GM19468 (cell line): ENCODE data around the gene CDC73.
A peak's percentile ranks its signal among the peaks of the same experiment; 100 is the strongest.

Source experiments
- ATAC-seq: cut with Tn5 transposase; IDR thresholded peaks from one replicate; pipeline ENCODE4 v1.9.1; 2021; ENCODE audit warnings: mild to moderate bottlenecking, moderate library complexity, moderate number of reproducible peaks; ENCODE audit not compliant: unreplicated experiment; ENCODE audit errors: extremely low read depth

CDC73 gene

DNA sequence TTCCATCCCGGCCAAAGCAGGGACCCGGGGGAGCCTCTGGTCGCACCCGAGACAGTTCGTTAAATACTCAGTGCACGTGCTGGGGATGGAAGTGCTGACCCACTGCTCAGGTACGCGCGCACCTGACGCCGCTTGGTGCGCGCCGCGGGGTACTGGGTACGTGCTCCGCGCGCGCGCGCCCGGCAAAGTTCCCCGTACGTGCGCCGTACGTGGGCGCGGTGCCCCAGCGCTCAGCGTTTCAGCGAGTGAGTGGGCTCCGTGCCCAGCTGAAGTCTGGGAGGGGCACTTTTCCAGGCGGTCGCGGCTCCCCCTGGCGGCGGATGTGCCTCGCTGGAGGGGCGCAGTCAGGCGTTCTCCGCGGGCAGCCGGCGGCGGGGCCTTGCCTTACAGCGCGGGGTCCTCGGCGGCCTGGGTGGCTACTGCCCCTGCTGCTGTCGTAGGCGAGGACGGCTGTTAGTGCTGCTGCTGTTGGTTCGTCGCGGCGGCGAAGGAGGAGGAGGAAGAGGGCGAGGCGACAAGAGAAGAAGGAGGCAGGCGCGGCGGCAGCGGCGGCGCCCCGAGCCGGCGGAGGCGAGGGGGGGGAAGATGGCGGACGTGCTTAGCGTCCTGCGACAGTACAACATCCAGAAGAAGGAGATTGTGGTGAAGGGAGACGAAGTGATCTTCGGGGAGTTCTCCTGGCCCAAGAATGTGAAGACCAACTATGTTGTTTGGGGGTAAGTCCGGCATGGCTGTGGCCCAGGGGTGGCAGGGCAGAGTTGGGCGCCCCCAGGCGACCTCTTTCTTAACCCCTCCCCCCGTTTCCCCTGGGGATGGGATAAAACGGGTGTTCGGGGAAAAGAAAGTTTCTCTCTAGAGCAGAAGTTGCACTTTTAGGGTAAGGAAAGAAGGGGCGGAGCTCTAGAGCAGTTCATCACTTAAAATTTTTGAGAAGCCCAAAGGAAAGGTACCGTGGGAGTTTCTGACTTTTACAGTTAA, at the start of gene CDC73:
TSS of gene CDC73 (plus strand) at position 416 of the 978 bp plus-strand sequence. CDS start at position 586, 170 bp downstream.
- ATAC-seq, result peak; percentile 93

DNA sequence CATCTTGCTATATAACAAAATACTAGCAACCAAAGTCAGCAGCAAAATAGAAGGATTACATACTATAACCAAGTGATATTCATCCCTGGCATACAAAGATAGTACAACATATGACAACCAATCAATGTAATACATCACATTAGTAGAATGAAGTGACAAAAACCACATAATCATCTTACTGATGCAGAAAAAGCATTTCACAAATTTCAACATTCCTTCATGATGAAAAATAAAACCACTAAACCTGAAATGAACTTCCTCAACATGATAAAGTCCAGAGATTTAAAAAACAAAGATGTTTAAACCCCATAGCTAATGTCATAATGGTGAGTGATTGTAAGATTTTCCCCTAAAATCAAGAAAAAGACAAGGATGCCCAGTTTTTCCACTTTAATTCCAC, 43.8 kb upstream of the CDC73 start:
- ATAC-seq, result no peak

DNA sequence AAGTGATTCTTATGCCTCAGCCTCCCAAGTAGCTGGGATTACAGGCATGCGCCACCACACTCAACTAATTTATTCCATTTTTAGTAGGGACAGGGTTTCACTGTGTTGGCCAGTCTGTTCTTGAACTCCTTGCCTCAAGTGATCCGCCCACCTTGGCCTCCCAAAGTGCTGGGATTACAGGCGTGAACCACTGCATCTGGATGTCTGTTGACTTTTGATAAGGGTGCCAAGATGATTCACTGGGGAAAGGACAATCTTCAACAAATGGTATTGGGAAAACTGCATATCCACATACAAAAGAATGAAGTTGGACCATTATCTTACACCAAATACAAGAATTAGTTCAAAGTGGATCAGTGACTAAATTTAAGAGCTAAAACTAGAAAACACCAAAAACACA, 42.6 kb upstream of the CDC73 start:
- no peak for ATAC-seq

DNA sequence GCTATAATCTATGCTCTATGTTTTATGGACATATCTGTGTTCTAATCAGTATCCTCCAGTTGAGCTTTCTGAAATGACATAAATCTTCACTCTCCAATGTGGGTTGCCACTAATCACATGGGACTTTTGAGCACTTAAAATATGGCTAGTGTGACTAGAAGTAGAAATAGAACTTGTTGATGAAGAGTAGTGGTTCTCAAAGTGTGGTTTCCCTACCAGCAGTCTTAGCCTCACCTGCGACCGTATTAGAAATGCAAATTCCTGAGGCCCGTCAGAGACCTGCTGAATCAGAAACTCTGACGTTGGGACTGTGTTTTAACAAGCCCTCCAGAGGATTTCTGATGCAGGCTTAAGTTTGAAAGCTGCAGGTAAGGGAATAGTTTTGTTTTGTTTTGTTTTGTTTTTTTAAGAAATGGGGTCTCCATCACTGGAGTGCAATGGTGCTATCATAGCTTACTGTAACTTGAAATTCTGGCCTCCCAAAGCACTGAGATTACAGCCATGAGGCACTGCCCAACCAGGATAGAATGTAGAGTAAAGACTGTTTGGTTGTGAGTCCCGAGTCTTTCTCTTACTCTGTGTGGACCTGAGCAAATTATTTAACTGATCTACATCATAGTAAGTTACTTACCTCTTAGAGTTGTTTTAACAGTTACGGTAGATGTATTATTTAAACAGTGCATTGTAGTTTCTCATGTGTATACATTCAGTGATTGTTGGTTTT, 38.3 kb upstream of the CDC73 start:
- peak; percentile 88 for ATAC-seq

DNA sequence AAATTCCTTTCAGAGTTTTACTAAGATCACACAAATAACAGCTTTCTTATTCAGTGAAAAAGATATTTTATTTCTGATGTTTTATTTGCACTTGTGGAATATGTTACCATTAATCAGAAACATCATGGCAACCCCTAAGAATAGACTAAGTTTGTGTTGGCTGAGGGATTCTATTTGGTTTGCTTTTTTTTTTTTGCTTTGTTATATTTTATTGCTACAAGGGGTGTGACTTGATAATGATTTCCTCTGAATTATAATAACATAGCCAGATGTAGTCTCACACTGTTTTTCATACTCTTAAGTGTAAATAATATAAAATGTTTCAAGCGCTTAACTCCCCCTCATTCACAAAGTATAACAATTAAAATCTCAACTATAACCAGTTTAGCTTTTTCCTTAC, 36.6 kb upstream of the CDC73 start:
- no peak for ATAC-seq

DNA sequence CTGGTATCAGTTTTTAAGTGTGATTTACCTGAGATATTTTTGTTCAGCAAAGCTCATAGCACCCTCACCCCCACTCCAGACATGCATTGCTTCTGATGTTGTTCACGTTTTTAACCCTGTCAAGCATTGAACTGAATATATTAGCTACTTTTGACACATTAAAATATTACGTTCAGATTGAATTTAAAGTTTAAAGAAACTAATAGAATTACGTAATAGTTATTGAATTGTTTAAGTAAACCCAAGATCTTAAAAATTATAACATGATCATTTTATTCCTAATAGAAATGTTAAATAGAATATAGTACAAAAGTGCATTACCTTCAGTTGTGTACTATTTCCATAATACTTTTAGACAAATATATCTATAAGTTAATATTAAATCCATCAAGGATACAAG, 35.5 kb upstream of the CDC73 start:
- ATAC-seq, result no peak

DNA sequence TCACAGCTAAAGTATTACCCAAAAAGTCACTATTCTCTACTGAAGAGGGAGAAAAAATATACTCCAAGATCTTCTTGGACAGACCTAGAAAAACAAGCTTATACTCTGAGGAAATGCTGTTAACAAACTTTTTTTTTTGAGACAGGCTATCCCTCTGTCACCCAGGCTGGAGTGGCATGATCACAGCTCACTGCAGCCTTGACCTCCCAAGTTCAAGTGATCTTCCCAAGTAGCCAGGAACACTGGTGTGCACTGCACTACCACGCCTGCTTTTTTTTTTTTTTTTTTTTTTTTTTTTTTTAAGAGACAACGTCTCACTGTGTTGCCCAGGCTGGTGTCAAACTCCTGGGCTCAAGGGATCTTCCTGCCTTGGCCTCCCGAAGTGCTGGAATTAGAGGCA, 33.9 kb upstream of the CDC73 start:
- no peak for ATAC-seq

DNA sequence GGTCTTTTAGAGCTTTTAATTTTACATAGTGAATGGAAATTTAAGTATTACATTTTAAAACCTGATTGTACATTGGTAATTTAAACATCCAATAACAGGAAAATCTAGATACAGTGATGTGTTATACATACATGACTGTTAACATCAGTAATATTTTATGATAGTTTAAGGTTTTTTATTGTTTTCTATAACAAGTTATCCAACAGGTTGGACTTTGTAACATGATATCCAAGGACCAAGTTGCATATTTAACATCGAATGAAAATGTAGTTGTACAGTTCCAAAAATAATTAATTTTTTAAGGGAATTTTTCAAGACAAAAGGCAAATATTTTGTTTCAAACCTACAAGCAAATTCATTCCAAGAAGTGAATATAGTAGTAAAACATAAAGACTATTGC, 31.0 kb upstream of the CDC73 start:
- no peak for ATAC-seq

DNA sequence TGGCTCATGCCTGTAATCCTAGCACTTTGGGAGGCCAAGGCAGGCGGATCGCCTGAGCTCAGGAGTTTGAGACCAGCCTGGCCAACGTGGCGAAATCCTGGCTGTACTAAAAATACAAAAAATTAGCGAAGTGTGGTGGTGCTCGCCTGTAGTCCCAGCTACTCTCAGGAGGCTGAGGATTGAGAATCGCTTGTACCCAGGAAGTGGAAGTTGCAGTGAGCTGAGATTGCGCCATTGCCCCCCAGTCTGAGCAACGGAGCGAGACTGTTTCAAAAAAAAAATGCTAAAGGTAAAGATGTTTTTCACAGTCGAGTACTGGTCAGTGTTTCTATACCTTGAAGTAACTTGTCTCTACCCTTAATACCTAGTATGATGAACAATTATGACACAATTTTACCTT, 27.7 kb upstream of the CDC73 start:
- ATAC-seq, result no peak

DNA sequence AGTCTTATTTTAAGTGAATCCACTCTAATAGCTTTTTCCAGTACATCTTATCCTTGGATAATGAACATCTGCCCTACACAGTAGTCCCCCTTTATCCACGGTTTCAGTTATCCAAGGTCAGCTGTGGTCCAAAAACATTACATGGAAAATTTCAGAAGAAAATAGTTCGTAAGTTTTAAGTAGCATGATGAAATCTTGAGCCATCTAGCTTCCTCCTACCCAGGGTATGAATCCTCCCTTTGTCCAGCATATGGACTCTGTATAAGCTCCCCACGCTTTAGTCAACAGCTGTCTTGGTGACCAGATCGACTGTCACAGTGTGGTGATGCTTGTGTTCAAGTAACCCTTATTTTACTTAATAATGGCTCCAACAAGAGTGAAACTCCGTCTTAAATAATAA, 19.2 kb upstream of the CDC73 start:
- no peak for ATAC-seq

DNA sequence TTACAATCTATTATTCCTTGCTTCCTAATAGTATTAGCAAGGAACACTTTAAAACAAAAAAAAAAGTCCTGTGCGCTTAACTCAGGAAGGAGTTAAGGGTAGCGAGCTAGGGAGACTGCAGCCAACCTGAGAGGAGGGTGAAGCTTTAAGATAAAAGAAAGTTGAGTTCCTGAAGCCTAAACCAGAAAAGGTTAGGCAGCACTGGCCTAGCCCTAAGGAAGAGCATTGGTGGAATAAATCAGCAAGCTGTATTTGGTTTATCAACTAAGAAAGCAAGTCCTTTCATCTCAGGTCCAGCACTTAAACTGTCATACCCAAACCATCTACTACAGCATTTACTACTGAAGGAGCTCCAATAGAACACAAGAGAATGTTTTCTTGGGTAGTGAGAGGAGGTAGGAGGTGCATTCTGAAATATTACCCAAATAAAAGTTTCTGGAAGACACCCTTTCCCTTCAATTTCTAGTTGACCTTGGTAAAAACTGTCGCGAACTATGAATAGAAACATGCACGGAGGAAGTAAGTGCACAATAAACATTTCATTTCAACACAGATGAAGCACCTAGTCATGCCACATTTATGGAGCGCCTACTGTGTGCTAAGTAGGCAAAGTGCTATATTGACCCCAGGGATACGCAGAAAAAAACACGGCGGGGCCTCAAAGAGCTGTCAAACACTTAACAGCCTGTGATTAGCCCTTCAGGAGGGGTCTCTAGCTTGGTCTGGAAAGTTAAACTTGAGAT, 17.9 kb upstream of the CDC73 start:
- ATAC-seq, result no peak

DNA sequence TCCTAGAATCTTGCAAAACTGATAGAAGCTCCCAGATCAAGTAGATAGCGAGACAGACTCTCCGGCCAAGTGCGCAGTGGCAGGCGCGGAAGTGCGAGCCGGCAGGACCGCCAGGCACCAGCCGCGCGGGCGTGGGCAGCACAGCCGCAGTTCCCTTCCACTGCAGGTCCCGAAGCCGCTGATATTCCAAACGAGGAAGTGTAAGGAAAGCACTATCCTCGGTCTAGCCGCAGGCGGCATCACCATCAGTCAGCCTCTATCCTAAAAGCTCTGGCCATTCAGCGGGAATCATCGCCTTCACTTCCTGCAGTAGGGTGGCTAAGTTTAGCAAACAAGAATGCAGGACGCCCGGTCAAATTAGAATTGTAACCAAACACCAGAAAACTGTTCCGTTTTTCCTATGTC, 17.3 kb upstream of the CDC73 start:
- no peak for ATAC-seq

DNA sequence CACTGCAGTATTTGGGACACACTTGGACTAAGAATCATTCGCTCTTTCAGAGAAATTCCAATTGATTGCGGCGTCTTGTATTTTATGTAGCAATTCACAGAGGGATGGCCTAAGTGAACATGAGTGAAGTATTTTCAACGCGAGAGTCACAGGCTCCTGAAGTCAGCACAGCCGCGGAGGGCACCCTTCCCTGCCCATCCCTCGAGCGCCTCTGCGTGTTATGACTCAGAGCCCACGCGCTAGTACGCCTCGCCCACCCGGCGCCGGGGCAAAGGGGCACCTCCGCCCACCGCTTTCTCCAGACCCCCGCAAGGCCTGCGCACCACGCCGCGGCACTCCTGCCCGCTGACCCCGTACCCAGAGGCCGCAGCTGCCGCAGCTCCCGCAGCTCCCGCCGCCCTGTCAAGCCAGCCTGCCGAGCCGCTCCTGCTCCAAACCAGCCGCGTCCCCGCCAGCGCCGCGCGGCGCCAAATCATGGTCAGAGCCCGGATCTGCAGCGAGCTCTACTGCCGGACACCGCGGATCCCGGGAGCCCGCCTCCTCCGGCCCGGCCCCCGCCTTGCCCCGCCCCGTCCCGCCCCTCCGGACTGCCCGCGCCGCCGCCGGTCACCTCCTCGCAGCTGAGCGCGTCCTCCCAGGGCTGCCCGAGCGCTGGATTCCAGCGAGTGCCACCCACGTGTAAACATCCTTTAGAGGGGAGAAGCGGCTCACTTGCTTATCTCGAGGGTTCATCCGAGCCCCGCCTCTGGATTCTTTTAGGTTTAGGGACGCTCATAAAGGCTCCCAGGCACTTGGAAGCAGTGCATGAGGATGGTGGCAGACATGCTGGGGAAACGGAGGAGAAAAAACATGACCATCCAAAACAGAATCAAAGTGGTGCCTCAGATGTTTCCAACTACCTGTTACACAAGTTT, 16.7 kb upstream of the CDC73 start, which contains the start of gene GLRX2:
TSS of gene GLRX2 (minus strand) at position 508 of the 914 bp plus-strand sequence. CDS start at position 476, 32 bp downstream.
- peak; percentile 74 for ATAC-seq

DNA sequence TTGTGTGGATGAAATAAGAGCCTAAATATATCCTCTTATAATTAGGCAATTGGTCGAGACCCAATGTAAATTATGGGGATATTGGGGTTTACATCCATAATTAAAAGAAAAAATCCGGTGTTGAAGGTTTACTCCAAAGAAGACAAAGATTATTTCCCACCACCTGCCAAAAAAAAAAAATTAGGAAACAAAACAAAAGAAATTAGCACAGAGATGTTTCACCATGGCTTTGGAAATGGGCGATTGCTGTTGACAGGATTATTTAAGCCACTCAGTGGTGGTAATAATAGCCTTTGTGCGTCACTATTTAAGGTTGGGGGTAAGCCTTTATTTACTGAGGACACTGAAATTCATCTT, 16.0 kb upstream of the CDC73 start:
- no peak for ATAC-seq

DNA sequence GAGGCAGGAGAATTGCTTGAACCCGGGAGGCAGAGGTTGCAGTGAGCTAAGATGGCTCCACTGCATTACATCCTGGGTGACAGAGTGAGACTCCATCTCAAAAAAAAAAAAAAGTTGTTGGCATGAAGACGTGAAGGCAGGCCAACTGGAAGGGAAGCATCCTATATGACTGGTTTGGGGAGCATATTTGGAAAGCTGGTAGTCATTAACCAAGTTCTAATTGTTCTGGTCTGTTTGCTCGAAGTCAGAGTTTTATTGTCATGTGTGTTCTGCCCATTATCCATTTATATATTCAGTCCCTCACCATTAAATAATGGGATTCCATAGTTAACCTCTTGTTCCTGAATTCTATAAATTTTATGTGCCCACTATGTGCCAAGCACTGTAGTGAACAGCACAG, 13.4 kb upstream of the CDC73 start:
- ATAC-seq, result no peak

DNA sequence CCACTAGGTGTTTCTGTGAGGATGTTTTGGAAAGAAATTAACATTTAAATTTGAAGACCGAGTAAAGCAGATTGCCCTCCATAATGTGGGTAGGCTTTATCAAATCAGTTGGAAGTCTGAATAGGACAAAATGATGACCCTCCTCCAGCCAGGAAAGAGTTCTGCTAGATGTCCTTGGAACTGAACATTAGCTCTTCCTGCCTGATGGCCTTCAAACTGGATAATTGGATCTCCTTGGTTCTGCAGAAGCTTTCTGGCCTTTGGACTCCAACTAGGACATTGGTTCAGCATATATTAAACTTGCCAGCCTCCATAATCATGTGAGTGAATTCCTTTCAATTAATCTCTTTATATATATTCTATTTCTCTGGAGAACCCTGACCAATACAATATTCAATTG, 12.2 kb upstream of the CDC73 start:
- no peak for ATAC-seq

DNA sequence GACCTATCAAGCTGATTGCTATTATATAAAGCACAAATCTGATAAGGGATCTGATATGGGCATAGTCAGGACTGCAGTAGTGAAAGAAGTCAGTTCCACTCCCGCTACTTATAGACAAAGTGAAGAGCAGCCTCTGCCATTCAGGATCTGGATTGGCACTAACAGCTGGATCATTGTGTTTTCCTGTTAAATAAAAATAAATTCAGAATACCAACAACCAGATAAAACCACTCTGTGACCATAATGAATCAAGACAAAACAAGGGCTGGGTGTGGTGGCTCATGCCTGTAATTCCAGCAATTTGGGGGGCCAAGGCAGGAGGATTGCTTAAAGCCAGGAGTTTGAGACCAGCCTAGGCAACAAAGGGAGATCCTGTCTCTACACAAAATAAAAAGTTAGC, 11.6 kb upstream of the CDC73 start:
- no peak for ATAC-seq

DNA sequence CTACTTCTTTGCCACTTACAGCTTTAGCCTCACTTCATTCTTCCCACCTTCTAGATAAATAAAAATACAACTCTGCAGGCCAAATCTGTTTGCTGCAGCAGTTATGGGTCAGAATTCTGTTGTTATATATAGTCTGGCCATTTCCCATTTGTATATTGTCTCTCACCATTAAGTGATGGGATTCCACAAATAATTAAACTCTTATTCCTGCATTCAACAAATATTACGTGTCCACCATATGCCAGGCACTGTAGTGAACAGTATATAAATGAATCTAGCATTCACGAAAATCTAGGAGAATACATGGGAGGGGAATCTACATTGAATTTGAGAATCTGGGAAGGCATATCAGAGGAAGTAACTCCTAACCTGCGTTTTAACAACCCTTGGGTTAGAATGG, 11.0 kb upstream of the CDC73 start:
- ATAC-seq, result no peak

DNA sequence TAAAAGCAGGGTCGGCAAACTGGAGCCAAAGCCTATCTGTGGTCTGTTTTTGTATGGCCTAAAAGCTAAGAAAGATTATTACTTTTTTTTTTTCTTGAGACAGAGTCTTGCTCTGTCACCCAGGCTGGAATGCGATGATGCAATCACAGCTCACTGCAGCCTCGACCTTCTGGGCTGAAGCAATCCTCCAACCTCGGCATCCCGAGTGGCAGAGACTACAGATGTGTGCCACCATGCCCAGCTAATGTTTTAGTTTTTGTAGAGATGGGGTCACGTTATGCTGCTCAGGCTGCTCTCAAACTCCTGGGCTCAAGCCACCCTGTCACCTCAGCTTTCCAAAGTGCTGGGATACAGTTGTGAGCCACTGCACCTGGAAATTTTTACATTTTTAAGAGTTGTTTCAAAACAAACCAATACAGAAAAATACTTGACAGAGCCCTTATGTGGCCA, 10.2 kb upstream of the CDC73 start:
- no peak for ATAC-seq
